PFSK-1 (cell line): Measurements from ENCODE around the gene RGS10.

Experiments
- FOXP2 ChIP-seq: optimal IDR thresholded peaks from 2 replicates; pipeline ENCODE3; 2011; ENCODE audit warnings: borderline replicate concordance, control low read depth, inconsistent platforms; ENCODE audit not compliant: insufficient read depth; ENCODE audit errors: extremely low read length, extremely low read depth
- POLR2AphosphoS5 ChIP-seq: IDR thresholded peaks from 2 replicates; pipeline ENCODE4 v1.6.1; 2012; ENCODE audit warnings: low read depth, mild to moderate bottlenecking, control low read depth, low read length, moderate library complexity

DNA sequence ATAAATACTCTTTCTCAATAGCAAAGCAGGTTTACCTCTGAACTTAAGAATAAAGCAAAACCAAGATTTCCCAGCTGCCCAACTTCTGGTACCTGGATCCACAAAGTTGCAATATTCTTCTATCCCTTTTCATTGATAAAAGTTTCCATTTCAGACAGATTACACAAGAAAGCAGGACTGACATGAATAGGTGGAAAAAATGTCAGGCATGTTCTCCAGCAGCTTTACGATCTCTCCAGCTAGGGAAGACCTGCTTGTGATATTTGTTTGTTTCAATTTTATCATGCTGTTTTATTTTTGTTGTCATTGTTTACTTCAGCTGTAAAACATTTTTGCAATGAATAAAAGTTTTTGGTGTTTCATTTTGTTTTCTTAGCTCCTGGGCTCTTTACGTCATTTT is 9.0 kb downstream of the RGS10 start:
- TF ChIP-seq FOXP2 (no peak), POLR2AphosphoS5 (no peak)
